IPS-15b (cell line): Measurements from ENCODE around the gene SLC34A2.
A peak's percentile ranks its signal among the peaks of the same experiment; 100 is the strongest.
"Not testable (repeated sequence)": the region's sequence is repeated elsewhere in the genome, so short reads cannot be mapped to it uniquely, and the experiment has no call there.

Source experiments
- H3K27me3 ChIP-seq: one replicate; pipeline ENCODE4 v1.6.1; 2013; ENCODE audit warnings: low read length; ENCODE audit not compliant: control insufficient read depth, insufficient read depth
- H3K36me3 ChIP-seq: one replicate; pipeline ENCODE4 v1.6.1; 2013; ENCODE audit warnings: low read length; ENCODE audit not compliant: control insufficient read depth, insufficient read depth
- H3K4me1 ChIP-seq: one replicate; pipeline ENCODE4 v1.6.1; 2013; ENCODE audit warnings: mild to moderate bottlenecking, low read length; ENCODE audit not compliant: control insufficient read depth, insufficient read depth
- H3K4me3 ChIP-seq: one replicate; pipeline ENCODE4 v1.5.1; 2013; ENCODE audit warnings: low read depth, low read length
- H3K9ac ChIP-seq: one replicate; pipeline ENCODE4 v1.6.1; 2013; ENCODE audit warnings: low read depth, mild to moderate bottlenecking, low read length
- H3K9me3 ChIP-seq: one replicate; pipeline ENCODE4 v1.6.1; 2013; ENCODE audit warnings: mild to moderate bottlenecking, low read length; ENCODE audit not compliant: control insufficient read depth, insufficient read depth

The SLC34A2 gene, protein sequence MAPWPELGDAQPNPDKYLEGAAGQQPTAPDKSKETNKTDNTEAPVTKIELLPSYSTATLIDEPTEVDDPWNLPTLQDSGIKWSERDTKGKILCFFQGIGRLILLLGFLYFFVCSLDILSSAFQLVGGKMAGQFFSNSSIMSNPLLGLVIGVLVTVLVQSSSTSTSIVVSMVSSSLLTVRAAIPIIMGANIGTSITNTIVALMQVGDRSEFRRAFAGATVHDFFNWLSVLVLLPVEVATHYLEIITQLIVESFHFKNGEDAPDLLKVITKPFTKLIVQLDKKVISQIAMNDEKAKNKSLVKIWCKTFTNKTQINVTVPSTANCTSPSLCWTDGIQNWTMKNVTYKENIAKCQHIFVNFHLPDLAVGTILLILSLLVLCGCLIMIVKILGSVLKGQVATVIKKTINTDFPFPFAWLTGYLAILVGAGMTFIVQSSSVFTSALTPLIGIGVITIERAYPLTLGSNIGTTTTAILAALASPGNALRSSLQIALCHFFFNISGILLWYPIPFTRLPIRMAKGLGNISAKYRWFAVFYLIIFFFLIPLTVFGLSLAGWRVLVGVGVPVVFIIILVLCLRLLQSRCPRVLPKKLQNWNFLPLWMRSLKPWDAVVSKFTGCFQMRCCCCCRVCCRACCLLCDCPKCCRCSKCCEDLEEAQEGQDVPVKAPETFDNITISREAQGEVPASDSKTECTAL

DNA sequence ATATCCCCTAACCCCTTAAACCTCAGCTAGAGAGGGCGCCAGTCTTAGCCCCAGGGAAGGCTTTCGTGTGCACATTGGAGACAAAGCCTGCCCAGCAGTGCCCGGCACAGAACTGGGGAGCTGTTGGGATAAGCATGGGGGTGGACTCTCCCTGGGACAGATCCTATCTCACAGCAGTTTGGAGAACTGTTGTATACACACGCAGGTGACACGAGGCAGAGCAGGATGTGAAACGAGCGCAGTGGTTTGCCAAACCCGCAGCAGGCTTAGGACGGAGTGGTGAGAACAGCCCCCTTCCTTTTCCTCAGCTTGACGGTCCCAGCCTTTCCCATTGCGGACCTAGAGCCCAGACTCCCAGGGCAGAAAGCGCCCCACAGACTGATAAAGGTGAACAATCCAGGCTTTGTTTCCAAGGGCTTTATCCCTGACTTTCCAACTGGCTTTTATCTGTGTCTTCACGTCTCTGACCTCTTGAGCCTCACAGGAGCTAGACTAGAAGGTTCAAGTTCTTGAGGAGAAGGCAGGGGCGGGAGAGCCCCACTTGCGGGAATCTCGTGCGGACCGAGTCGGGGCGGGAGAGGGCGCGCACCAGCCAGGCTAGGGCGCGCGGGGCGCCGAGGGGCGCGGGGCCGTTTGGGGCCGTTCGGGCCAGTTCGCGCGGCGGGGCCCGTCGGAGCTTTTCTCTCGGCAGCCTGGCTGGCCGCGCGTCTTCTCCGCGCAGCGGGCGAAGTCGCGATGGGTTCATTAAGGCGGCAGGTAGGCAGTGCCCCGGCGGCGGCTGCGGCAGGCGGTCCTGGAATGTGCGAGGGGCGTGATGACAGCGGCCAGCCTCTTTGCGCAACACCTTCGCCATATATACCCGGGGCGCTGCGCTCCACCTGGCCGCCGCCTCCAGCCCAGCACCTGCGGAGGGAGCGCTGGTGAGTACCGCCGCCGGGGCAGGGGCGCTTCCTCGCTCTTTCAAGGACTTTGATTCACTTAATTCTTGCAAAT lies at the start of gene SLC34A2:
Gene SLC34A2 (plus strand): TSS at position 881 of the 993 bp plus-strand sequence. CDS start 6,650 bp downstream, outside the sequence.
- peaks cover 44% of the 10 kb centered on the region for H3K27me3 ChIP-seq
- H3K9me3 ChIP-seq: no peaks in the 10 kb centered on the region
- H3K9ac ChIP-seq: no peak within 1 kb of the TSS
- H3K4me1 ChIP-seq: peaks cover 7% of the 10 kb centered on the region
- H3K36me3 ChIP-seq: no peaks in the 10 kb centered on the region
- peak within 1 kb of the TSS; percentile 31 for H3K4me3 ChIP-seq

DNA sequence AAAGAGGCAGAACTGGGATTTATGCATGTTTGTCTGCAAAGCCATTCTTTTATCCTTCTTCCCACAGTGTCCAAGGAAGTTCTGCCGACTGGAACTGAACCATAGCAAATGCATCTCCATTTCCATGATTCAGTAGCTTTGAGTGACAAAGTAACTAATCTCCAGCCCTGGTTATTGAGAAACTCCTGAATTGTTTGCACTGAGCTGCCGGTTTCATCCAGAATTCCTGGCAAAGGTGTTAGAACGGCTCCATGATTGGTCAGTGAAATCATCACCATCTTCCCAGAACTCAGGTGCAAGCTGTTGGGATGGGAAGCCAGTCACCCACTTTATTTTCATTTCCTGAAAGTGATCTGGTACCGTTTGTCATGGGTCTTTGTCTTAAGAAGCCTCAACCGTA lies 47.0 kb upstream of the SLC34A2 start:
- no peaks in the 10 kb centered on the region for H3K27me3 ChIP-seq
- H3K36me3 ChIP-seq: no peaks in the 10 kb centered on the region
- H3K9ac ChIP-seq: no peak overlapping the region
- no peaks in the 10 kb centered on the region for H3K9me3 ChIP-seq
- H3K4me1 ChIP-seq: no peaks in the 10 kb centered on the region
- no peak overlapping the region for H3K4me3 ChIP-seq

DNA sequence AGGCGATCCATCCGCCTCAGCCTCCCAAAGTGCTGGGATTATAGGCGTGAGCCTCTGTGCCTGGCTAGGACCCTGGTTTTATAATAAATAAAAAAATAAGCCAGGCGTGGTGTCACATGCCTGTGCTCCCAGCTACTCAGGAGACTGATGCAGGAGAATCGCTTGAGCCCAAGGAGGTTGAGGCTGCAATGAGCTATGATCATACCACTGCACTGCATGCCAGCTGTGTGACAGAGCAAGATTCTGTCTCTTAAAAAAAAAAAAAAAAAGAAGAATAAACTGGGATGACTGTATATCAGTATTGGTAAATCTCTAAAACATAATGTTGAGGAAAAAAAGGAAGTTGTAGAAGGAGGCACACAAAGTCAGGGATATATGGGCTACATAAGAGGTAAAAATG lies 45.7 kb upstream of the SLC34A2 start:
- H3K9me3 ChIP-seq: no peaks in the 10 kb centered on the region
- no peaks in the 10 kb centered on the region for H3K36me3 ChIP-seq
- no peak overlapping the region for H3K4me3 ChIP-seq
- H3K4me1 ChIP-seq: no peaks in the 10 kb centered on the region
- H3K27me3 ChIP-seq: no peaks in the 10 kb centered on the region
- H3K9ac ChIP-seq: no peak overlapping the region

DNA sequence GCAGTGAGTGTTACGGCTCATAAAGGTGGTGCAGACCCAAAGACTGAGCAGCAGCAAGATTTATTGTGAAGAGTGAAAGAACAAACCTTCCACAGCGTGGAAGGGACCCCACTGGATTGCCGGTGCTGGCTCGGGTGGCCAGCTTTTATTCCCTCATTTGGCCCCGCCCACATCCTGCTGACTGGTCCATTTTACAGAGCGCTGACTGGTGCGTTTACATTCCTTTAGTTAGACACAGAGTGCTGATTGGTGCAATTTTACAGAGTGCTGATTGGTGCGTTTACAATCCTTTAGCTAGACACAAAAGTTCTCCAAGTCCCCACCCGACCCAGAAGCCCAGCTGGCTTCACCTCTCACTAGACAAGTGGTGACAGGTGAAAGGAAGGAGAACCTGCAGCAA lies 42.0 kb upstream of the SLC34A2 start:
- H3K9me3 ChIP-seq, H3K4me3 ChIP-seq, H3K36me3 ChIP-seq, H3K27me3 ChIP-seq, H3K4me1 ChIP-seq, H3K9ac ChIP-seq: not testable (repeated sequence)

DNA sequence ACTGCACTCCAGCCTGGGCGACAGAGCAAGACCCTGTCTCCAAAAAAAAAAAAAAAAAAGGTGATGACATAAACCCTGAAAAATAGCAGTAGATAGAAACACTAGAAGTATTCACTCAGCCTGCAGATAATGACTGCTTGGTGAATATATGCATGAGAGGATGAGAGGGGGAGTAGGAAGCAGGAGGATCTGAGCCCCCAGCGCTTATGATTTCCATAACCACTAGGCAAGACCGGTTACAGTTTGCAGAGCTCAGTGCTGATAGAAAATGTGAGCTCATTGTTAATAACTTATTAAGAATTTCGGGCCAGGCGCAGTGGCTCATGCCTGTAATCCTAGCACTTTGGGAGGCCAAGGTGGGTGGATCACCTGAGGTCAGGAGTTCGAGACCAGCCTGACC lies 40.8 kb upstream of the SLC34A2 start:
- no peaks in the 10 kb centered on the region for H3K4me1 ChIP-seq
- no peaks in the 10 kb centered on the region for H3K36me3 ChIP-seq
- H3K9me3 ChIP-seq: no peaks in the 10 kb centered on the region
- H3K4me3 ChIP-seq: no peak overlapping the region
- H3K9ac ChIP-seq: no peak overlapping the region
- H3K27me3 ChIP-seq: no peaks in the 10 kb centered on the region

DNA sequence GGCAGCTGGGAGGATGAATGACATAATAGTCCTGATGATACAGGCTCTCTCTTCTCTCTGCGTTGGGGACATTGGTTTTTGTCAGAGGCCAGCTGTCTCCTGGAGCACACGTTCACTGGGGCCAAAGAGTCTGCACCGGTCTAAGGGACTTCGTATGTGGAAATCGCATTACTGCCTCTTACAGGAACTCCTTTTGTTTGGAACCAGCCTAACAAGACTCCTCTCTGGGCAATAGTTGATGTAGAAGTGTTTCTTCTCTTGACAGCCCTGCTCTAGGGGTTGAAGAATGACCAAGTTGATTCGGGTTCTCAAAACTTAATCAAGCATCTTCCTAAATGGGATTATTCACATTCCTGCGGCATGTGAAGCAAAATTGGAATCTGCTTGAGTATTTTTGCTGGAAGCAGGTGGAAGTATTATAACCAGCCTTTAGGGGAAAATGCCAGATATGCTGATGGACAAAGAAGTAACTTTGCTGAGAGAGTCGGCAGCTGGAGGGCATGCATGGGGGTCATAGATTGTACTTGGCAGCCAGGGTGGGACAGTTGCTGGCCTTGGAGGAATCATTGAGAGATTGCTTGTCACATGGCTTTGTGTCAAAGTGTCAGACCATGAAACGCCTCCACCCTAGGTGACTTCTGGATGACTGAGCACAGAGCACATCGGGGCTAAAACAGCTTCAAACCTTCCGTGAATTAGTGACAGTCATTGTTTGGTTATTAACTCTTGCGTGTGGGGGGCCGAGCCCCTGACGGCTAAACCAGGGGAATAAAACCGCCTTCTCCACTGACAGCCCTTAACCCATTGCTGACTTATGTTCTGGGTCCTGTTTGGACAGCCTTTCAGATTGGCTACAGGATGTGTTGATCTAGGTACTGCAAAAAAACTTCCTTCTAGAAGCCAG lies 34.4 kb upstream of the SLC34A2 start:
- H3K4me1 ChIP-seq: no peaks in the 10 kb centered on the region
- H3K4me3 ChIP-seq: no peak overlapping the region
- H3K9ac ChIP-seq: no peak overlapping the region
- no peaks in the 10 kb centered on the region for H3K9me3 ChIP-seq
- H3K36me3 ChIP-seq: no peaks in the 10 kb centered on the region
- no peaks in the 10 kb centered on the region for H3K27me3 ChIP-seq

DNA sequence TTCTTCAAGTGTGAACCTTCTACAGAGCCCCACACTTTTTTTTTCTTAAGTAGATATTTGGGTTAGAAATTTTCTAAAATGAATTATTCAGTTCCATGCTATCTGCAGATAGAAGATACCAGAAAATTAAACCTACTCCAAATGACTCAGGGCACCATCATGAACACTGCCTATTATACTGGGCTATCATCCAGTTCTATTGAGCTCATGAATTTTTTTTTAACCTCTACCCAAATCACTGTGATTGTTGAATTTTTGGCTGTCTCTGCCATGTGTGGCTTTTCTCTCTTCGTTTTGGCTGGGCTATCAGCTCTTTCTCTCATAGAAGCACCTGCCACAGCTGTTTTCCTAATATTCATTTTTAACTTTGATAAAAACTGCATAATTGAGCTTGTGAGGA lies 31.0 kb upstream of the SLC34A2 start:
- Histone ChIP-seq H3K4me3 (no peak overlapping the region), H3K4me1 (no peaks in the 10 kb centered on the region), H3K27me3 (no peaks in the 10 kb centered on the region), H3K9ac (no peak overlapping the region), H3K36me3 (no peaks in the 10 kb centered on the region), H3K9me3 (no peaks in the 10 kb centered on the region)

DNA sequence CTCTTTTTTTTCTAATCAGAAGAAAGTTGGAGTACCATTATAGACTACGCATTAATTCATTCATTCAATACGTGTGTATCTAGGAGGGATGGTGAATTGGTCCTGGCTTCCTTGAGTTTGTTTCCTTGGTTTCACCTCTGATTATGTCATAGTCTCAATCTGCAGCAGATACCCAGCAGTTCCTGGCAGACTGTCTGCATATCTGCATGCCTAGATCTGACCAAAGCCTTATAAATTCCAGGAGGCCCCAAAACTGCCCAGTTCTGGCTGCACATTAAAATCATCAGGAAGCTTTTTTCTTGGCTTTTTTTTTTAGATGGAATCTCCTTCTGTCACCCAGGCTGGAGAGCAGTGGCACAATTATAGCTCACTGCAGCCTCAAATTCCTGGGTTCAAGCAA lies 27.2 kb upstream of the SLC34A2 start:
- Histone ChIP-seq H3K9ac (no peak overlapping the region), H3K9me3 (no peaks in the 10 kb centered on the region), H3K4me1 (no peaks in the 10 kb centered on the region), H3K36me3 (no peaks in the 10 kb centered on the region), H3K27me3 (no peaks in the 10 kb centered on the region), H3K4me3 (no peak overlapping the region)

DNA sequence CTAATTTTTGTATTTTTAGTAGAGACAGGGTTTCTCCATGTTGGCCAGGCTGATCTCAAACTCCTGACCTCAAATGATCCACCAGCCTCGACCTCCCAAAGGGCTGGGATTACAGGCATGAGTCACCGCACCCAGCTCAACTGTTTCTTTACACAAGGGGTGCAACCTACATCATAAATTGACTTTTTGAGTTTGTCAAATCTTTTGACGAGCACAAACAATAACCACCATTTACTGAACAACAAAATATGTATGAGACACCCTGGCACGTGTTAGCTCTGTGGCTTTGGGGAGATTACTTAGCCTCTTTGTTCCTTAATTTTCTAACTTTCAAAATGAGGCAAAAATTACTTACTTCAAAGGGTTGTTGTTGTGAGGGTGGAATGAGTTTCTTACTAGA lies 23.5 kb upstream of the SLC34A2 start:
- H3K36me3 ChIP-seq: no peaks in the 10 kb centered on the region
- no peaks in the 10 kb centered on the region for H3K9me3 ChIP-seq
- H3K27me3 ChIP-seq: no peaks in the 10 kb centered on the region
- H3K4me3 ChIP-seq: no peak overlapping the region
- H3K4me1 ChIP-seq: no peaks in the 10 kb centered on the region
- no peak overlapping the region for H3K9ac ChIP-seq

DNA sequence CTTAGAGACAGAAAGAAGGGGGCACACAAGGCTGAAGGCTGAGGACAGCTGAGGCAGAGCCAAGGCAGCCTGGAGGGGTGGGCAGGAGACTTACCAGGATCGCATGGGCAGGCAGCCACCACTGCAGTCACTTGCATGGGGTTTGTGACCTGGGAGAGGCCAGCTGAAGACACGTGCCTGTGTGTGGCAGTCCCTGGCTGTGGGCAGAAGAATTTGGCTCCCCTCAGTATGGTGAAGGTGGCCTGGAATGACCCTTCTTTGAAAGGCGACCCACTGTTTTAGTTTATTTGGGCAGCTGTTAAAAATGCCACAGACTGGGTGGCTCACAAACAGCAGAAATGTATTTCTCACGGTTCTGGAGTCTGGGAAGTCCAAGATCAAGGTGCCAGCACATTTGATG lies 22.1 kb upstream of the SLC34A2 start:
- Histone ChIP-seq H3K9me3 (no peaks in the 10 kb centered on the region), H3K36me3 (no peaks in the 10 kb centered on the region), H3K9ac (no peak overlapping the region), H3K4me3 (no peak overlapping the region), H3K4me1 (no peaks in the 10 kb centered on the region), H3K27me3 (no peaks in the 10 kb centered on the region)

DNA sequence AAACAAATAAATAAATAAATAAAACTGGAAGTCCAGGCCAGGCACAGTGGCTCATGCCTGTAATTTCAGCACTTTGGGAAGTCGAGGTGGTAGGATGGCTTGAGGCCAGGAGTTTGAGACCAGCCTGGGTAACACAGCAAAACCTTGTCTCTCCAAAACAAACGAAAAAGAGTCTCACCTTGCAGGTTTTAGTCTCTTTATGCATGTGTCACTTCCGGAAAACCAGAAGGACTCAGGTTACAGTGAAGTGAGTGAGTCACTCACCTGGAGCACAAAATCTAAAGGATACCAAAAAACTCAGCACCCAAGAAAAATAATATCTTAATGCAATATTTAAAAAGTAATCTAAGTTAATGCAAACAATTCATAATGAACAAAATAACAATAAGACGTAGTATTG lies 20.1 kb upstream of the SLC34A2 start:
- Histone ChIP-seq H3K27me3 (no peaks in the 10 kb centered on the region), H3K9ac (no peak overlapping the region), H3K4me1 (no peaks in the 10 kb centered on the region)

More for the DNA sequence above, 20.1 kb upstream of the SLC34A2 start:
- H3K36me3 ChIP-seq: no peaks in the 10 kb centered on the region
- no peaks in the 10 kb centered on the region for H3K9me3 ChIP-seq
- H3K4me3 ChIP-seq: no peak overlapping the region
